Vagina (tissue), 2 donors: Measurements from ENCODE around the gene TRPM2.

Experiments used
- POLR2A ChIP-seq, 2 donors: fragments of 450-650 bp; IDR thresholded peaks; one replicate each; pipeline ENCODE4 v1.6.1; 2017; ENCODE audit warnings: antibody characterized with exemption in 2 of 2, mild to moderate bottlenecking in 2 of 2, moderate library complexity in 2 of 2
- TF ChIP-seq, protein P1 (sequence below), 3 experiments: fragments of 450-650 bp in 2 of 3; fragments of 200-600 bp in 1 of 3; sonication (generic) in 1 of 3; IDR thresholded peaks; one replicate each; pipeline ENCODE4 v1.5.1; 2017 to 2019; ENCODE audit warnings: antibody characterized with exemption in 3 of 3, mild to moderate bottlenecking in 2 of 3, moderate library complexity in 2 of 3

DNA sequence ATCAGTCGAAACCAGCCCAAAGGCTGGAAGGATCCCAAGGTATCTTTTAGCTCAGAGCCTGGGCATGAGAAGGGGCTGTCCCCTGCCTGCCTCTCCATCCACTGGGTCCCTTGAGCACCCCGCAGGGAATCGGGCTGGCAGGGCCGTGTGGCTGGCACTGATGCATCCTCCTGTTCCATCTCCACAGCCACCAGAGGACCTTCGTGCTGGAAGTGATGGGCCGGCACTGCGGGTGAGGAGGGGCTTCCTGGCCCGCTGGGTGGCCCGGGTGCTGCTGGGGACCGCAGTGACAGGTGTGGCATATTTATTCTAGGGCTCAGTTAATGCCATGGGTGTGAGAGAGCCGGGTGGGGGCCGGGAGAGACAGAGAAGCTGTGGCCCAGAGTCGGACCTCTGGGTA lies 40.0 kb upstream of the TRPM2 start:
- TF ChIP-seq, protein P1, sequence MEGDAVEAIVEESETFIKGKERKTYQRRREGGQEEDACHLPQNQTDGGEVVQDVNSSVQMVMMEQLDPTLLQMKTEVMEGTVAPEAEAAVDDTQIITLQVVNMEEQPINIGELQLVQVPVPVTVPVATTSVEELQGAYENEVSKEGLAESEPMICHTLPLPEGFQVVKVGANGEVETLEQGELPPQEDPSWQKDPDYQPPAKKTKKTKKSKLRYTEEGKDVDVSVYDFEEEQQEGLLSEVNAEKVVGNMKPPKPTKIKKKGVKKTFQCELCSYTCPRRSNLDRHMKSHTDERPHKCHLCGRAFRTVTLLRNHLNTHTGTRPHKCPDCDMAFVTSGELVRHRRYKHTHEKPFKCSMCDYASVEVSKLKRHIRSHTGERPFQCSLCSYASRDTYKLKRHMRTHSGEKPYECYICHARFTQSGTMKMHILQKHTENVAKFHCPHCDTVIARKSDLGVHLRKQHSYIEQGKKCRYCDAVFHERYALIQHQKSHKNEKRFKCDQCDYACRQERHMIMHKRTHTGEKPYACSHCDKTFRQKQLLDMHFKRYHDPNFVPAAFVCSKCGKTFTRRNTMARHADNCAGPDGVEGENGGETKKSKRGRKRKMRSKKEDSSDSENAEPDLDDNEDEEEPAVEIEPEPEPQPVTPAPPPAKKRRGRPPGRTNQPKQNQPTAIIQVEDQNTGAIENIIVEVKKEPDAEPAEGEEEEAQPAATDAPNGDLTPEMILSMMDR (IDR thresholded peaks at IDR 0.05) = no peak
- TF ChIP-seq POLR2A (IDR thresholded peaks at IDR 0.05) = no peak
